GM23248 (cell line): Measurements from ENCODE around the gene CD80. TPM values are rescaled to one million over a fixed set of nuclear protein-coding genes. Genes with fewer than 3 reads are reported as not detected.

Source experiments
- DNase-seq: peaks from one replicate; pipeline ENCODE4 v3.0.0-alpha.2; 2015
- H2AFZ ChIP-seq: fragments of 200-600 bp; sonication (generic); 2 replicates; pipeline ENCODE4 v1.6.1; 2016; ENCODE audit warnings: antibody characterized with exemption
- H3F3A ChIP-seq: fragments of 200-600 bp; sonication (generic); 2 replicates; pipeline ENCODE4 v1.6.1; 2016; ENCODE audit warnings: mild to moderate bottlenecking, antibody characterized with exemption, mixed run types; ENCODE audit not compliant: insufficient read depth
- H3K27ac ChIP-seq: fragments of 200-600 bp; sonication (generic); 2 replicates; pipeline ENCODE4 v1.5.1; 2016; ENCODE audit warnings: mild to moderate bottlenecking
- H3K27me3 ChIP-seq: fragments of 200-600 bp; sonication (generic); replicated peaks from 2 replicates; pipeline ENCODE4 v1.6.1; 2016; ENCODE audit warnings: mild to moderate bottlenecking; ENCODE audit not compliant: insufficient read depth
- H3K36me3 ChIP-seq: fragments of 200-600 bp; sonication (generic); 2 replicates; pipeline ENCODE4 v1.6.1; 2016; ENCODE audit warnings: low read depth, mild to moderate bottlenecking
- H3K4me1 ChIP-seq: fragments of 200-600 bp; sonication (generic); 2 replicates; pipeline ENCODE4 v1.6.1; 2016; ENCODE audit warnings: mild to moderate bottlenecking; ENCODE audit not compliant: insufficient read depth
- H3K4me2 ChIP-seq: fragments of 200-600 bp; sonication (generic); one replicate; pipeline ENCODE4 v1.6.1; 2016; ENCODE audit warnings: mild to moderate bottlenecking; ENCODE audit not compliant: unreplicated experiment
- H3K4me3 ChIP-seq: fragments of 200-600 bp; sonication (generic); 2 replicates; pipeline ENCODE4 v1.5.1; 2016; ENCODE audit warnings: mild to moderate bottlenecking
- H3K79me2 ChIP-seq: fragments of 200-600 bp; sonication (generic); 2 replicates; pipeline ENCODE4 v1.6.1; 2016; ENCODE audit warnings: mild to moderate bottlenecking; ENCODE audit not compliant: insufficient read depth
- H3K9ac ChIP-seq: fragments of 200-600 bp; sonication (generic); 2 replicates; pipeline ENCODE4 v1.6.1; 2016; ENCODE audit warnings: mild to moderate bottlenecking
- H3K9me2 ChIP-seq: fragments of 200-600 bp; sonication (generic); 2 replicates; pipeline ENCODE4 v1.6.1; 2016; ENCODE audit warnings: mixed run types, mild to moderate bottlenecking, moderate library complexity; ENCODE audit not compliant: insufficient read depth
- H3K9me3 ChIP-seq: fragments of 200-600 bp; sonication (generic); one replicate; pipeline ENCODE4 v1.6.1; 2017; ENCODE audit warnings: low read depth
- H4K20me1 ChIP-seq: fragments of 200-600 bp; sonication (generic); 2 replicates; pipeline ENCODE4 v1.6.0; 2016; ENCODE audit not compliant: insufficient read depth
- EZH2 ChIP-seq: fragments of 200-600 bp; sonication (generic); IDR thresholded peaks from 2 replicates; pipeline ENCODE4 v1.6.1; 2018; ENCODE audit warnings: antibody characterized with exemption, mild to moderate bottlenecking; ENCODE audit not compliant: insufficient read depth, poor library complexity, severe bottlenecking
- EZH2phosphoT487 ChIP-seq: fragments of 200-600 bp; sonication (generic); IDR thresholded peaks from 2 replicates; pipeline ENCODE4 v1.6.1; 2018; ENCODE audit warnings: antibody characterized with exemption, moderate library complexity, mild to moderate bottlenecking, low read depth; ENCODE audit not compliant: insufficient read depth
- WGBS, 2 experiments: methylation state at CpG; one replicate each; pipeline ENCODE4 v1.1.6; 2015 to 2017; ENCODE audit warnings: low lambda C conversion rate in 2 of 2, low coverage in 1 of 2; ENCODE audit errors: missing lambda C conversion rate in 2 of 2; 5-methylcytosine and 5-hydroxymethylcytosine counted together
- in situ Hi-C: fragments of 300-500 bp; cut with MboI; formaldehyde crosslinking; loops from 2 replicates; pipeline ENCODE4 v1.15.0; 2020
- polyA plus RNA-seq: library from polyadenylated mRNA; unstranded; fragments of >200 nt; fragmentation: Nextera tagmentation; extraction: Ambion mirVana; gene quantifications from 2 replicates; pipeline ENCODE4 v1.2.1, GENCODE V29; 2016
- total RNA-seq: library from RNA; depleted of rRNA; stranded (reverse); fragments of >200 nt; shearing (Covaris generic); gene quantifications from 2 replicates; pipeline ENCODE4 v1.2.3, GENCODE V29; 2014

CD80 gene
- total and polyA plus RNA-seq, 2 experiments from 2014 or later: not detected

- H3F3A ChIP-seq: no peaks in the 10 kb centered on the region
- no peaks in the 10 kb centered on the region for H3K79me2 ChIP-seq
- H3K9ac ChIP-seq: no peak overlapping the region
- H3K4me2 ChIP-seq: no peak overlapping the region
- no peaks in the 10 kb centered on the region for H3K9me3 ChIP-seq
- H3K27me3 ChIP-seq: no peaks in the 10 kb centered on the region
- H3K4me1 ChIP-seq: no peaks in the 10 kb centered on the region
- H3K36me3 ChIP-seq: no peaks in the 10 kb centered on the region
- 82% methylated on average over 9 of the region's 9 CpGs for WGBS, 2 experiments
- H3K9me2 ChIP-seq: no peaks in the 10 kb centered on the region
- in situ Hi-C loops: no loop called here
- no peak overlapping the region for H3K27ac ChIP-seq
- no peak overlapping the region for H3K4me3 ChIP-seq
- no peaks in the 10 kb centered on the region for H4K20me1 ChIP-seq
- no peak for DNase-seq
- TF ChIP-seq EZH2phosphoT487: no peak
- no peak for TF ChIP-seq EZH2
- no peak overlapping the region for H2AFZ ChIP-seq
Observed at GRCh38 chr3:119550192-119550910, 9.1 kb downstream of the CD80 start.

- no peak overlapping the region for H3K9ac ChIP-seq
- no peak overlapping the region for H3K4me2 ChIP-seq
- no peaks in the 10 kb centered on the region for H4K20me1 ChIP-seq
- TF ChIP-seq EZH2phosphoT487 (no peak), EZH2 (no peak)
- H3K79me2 ChIP-seq: no peaks in the 10 kb centered on the region
- no peaks in the 10 kb centered on the region for H3K36me3 ChIP-seq
- no peak overlapping the region for H3K27ac ChIP-seq
- in situ Hi-C loops: loop anchor here (25.0 kb wide), 1 partner anchor 639 kb away; no protein-coding TSS in a partner anchor
- no peaks in the 10 kb centered on the region for H3K9me3 ChIP-seq
- H3K9me2 ChIP-seq: no peaks in the 10 kb centered on the region
- DNase-seq: no peak
- H3K27me3 ChIP-seq: no peaks in the 10 kb centered on the region
- H3K4me3 ChIP-seq: no peak overlapping the region
- H3K4me1 ChIP-seq: no peaks in the 10 kb centered on the region
- 17 to 23% methylated on average over 3 of the region's 3 CpGs for WGBS, 2 experiments
- H3F3A ChIP-seq: no peaks in the 10 kb centered on the region
- no peak overlapping the region for H2AFZ ChIP-seq
Observed at GRCh38 chr3:119548341-119548740, 11.1 kb downstream of the CD80 start.

GRCh38 chr3:119547227-119547626 lies 12.2 kb downstream of the CD80 start:
- TF ChIP-seq EZH2 (no peak), EZH2phosphoT487 (no peak)

GRCh38 chr3:119543147-119543546 lies 16.3 kb downstream of the CD80 start:
- Histone ChIP-seq H3K27me3 (no peaks in the 10 kb centered on the region), H3K79me2 (no peaks in the 10 kb centered on the region), H3K9me2 (no peaks in the 10 kb centered on the region), H3K27ac (no peak overlapping the region), H3K36me3 (no peaks in the 10 kb centered on the region), H3K9me3 (no peaks in the 10 kb centered on the region), H3K4me1 (no peaks in the 10 kb centered on the region), H2AFZ (no peak overlapping the region), H3F3A (no peaks in the 10 kb centered on the region), H3K4me2 (no peak overlapping the region), H3K4me3 (no peak overlapping the region), H3K9ac (no peak overlapping the region), H4K20me1 (no peaks in the 10 kb centered on the region)
- in situ Hi-C loops: loop anchor here (25.0 kb wide), 1 partner anchor 644 kb away; no protein-coding TSS in a partner anchor
- no peak for TF ChIP-seq EZH2
- TF ChIP-seq EZH2phosphoT487: no peak
- 62 to 73% methylated on average over 7 of the region's 7 CpGs for WGBS, 2 experiments
- no peak for DNase-seq

More at GRCh38 chr3:119547227-119547626, 12.2 kb downstream of the CD80 start:
- Histone ChIP-seq H3K79me2 (no peaks in the 10 kb centered on the region), H3K9ac (no peak overlapping the region), H4K20me1 (no peaks in the 10 kb centered on the region), H3K9me2 (no peaks in the 10 kb centered on the region), H3F3A (no peaks in the 10 kb centered on the region), H3K4me2 (no peak overlapping the region), H3K36me3 (no peaks in the 10 kb centered on the region), H3K27ac (no peak overlapping the region), H3K4me3 (no peak overlapping the region), H3K27me3 (no peaks in the 10 kb centered on the region), H3K4me1 (no peaks in the 10 kb centered on the region), H3K9me3 (no peaks in the 10 kb centered on the region), H2AFZ (no peak overlapping the region)
- 67 to 73% methylated on average over 1 of the region's 1 CpG for WGBS, 2 experiments
- no peak for DNase-seq
- in situ Hi-C loops: loop anchor here (25.0 kb wide), 1 partner anchor 640 kb away; no protein-coding TSS in a partner anchor
